PC-9 (cell line): ENCODE results near the gene PRKAG1. TPM values are rescaled to one million over a fixed set of nuclear protein-coding genes. Genes with fewer than 3 reads are reported as not detected.

Experiments used
- BruUV-seq: library from RNA; stranded (reverse); fragments of 400-500 nt; replicated peaks from 2 replicates; lab custom pipeline; 2021; lab: Mats Ljungman, UMichigan
- CTCF ChIA-PET: fragments of 300-600 bp; sonication (Branson Sonifier 250); formaldehyde crosslinking; loops from one replicate; lab custom pipeline; 2022; ENCODE audit warnings: antibody characterized with exemption; lab: Charles Lee
- POLR2A ChIA-PET: fragments of 300-600 bp; sonication (Branson Sonifier 250); formaldehyde crosslinking; loops from one replicate; lab custom pipeline; 2022; ENCODE audit warnings: antibody characterized with exemption; ENCODE audit not compliant: unreplicated experiment; lab: Charles Lee
- DNase-seq, 2 experiments: peaks; one replicate each; pipeline versions ENCODE4 v3.0.0 to v3.0.0-alpha.2; 2015 to 2022; ENCODE audit warnings: mixed read lengths in 1 of 2
- H2AFZ ChIP-seq: fragments of 200-600 bp; sonication (generic); 2 replicates; pipeline ENCODE4 v1.8.1; 2017; ENCODE audit warnings: antibody characterized with exemption
- H3F3A ChIP-seq: fragments of 200-600 bp; sonication (generic); 2 replicates; pipeline ENCODE4 v1.8.1; 2017; ENCODE audit warnings: antibody characterized with exemption, mild to moderate bottlenecking, low read depth; ENCODE audit not compliant: insufficient read depth
- H3K27ac ChIP-seq: fragments of 200-600 bp; sonication (generic); 2 replicates; pipeline ENCODE4 v1.6.1; 2016; ENCODE audit warnings: mixed run types
- H3K27me3 ChIP-seq: fragments of 200-600 bp; sonication (generic); 2 replicates; pipeline ENCODE4 v1.6.1; 2016; ENCODE audit warnings: low read depth, mixed run types; ENCODE audit not compliant: insufficient read depth
- H3K36me3 ChIP-seq: fragments of 200-600 bp; sonication (generic); 2 replicates; pipeline ENCODE4 v1.6.1; 2016; ENCODE audit warnings: low read depth, mixed run types
- H3K4me1 ChIP-seq: fragments of 200-600 bp; sonication (generic); replicated peaks from 2 replicates; pipeline ENCODE4 v1.6.1; 2016; ENCODE audit warnings: mixed run types; ENCODE audit not compliant: insufficient read depth
- H3K4me2 ChIP-seq: fragments of 200-600 bp; sonication (generic); 2 replicates; pipeline ENCODE4 v1.6.1; 2017; ENCODE audit warnings: mixed run types
- H3K4me3 ChIP-seq: fragments of 200-600 bp; sonication (generic); 2 replicates; pipeline ENCODE4 v1.6.1; 2016; ENCODE audit warnings: mixed run types
- H3K79me2 ChIP-seq: fragments of 200-600 bp; sonication (generic); 2 replicates; pipeline ENCODE4 v1.6.1; 2017; ENCODE audit warnings: low read depth, mixed run types
- H3K9me2 ChIP-seq: fragments of 200-600 bp; sonication (generic); 2 replicates; pipeline ENCODE4 v1.8.1; 2017; ENCODE audit warnings: mild to moderate bottlenecking; ENCODE audit not compliant: insufficient read depth
- H3K9me3 ChIP-seq: fragments of 200-600 bp; sonication (generic); 2 replicates; pipeline ENCODE4 v1.8.1; 2016; ENCODE audit warnings: low read depth; ENCODE audit not compliant: insufficient read depth
- H4K20me1 ChIP-seq: fragments of 200-600 bp; sonication (generic); 2 replicates; pipeline ENCODE4 v1.8.1; 2017; ENCODE audit not compliant: insufficient read depth
- CTCF ChIP-seq: fragments of 200-600 bp; sonication (generic); conservative IDR thresholded peaks from 2 replicates; pipeline ENCODE4 v1.6.1; 2017; ENCODE audit warnings: mixed run types, antibody characterized with exemption, mild to moderate bottlenecking, moderate library complexity
- EZH2 ChIP-seq: fragments of 200-600 bp; sonication (generic); IDR thresholded peaks from 2 replicates; pipeline ENCODE4 v1.8.0; 2017; ENCODE audit warnings: antibody characterized with exemption, low read depth
- intact Hi-C: fragments of 100-400 bp; cut with micrococcal nuclease; formaldehyde crosslinking; loops from one replicate; pipeline ENCODE4 v1.10.0; 2022; ENCODE audit not compliant: unreplicated experiment
- total RNA-seq: library from RNA; stranded (reverse); gene quantifications from 2 replicates; pipeline ENCODE4 v1.2.3, GENCODE V29; 2021

The PRKAG1 gene
- total RNA-seq, 1 experiment from 2014 or later: 53.6 TPM

- no peaks in the 10 kb centered on the region for H3K9me2 ChIP-seq
- H3K79me2 ChIP-seq: peaks cover 85% of the 10 kb centered on the region
- no peaks in the 10 kb centered on the region for H3K9me3 ChIP-seq
- peaks cover 77% of the 10 kb centered on the region for H4K20me1 ChIP-seq
- no peak overlapping the region for H3K4me2 ChIP-seq
- H3F3A ChIP-seq: peaks cover 33% of the 10 kb centered on the region
- intact Hi-C loops: no loop called here
- no peak for DNase-seq
- H3K27ac ChIP-seq: no peak overlapping the region
- ChIA-PET POLR2A (no interaction called here), CTCF (interaction anchor here (0.5 kb wide), 1 partner anchor 94 kb away, joined by 7 read pairs; no protein-coding TSS in a partner anchor)
- H3K4me3 ChIP-seq: no peak overlapping the region
- peaks cover 32% of the 10 kb centered on the region for H3K36me3 ChIP-seq
- BruUV-seq: no TSS peak
- H2AFZ ChIP-seq: no peak overlapping the region
- H3K27me3 ChIP-seq: no peaks in the 10 kb centered on the region
- TF ChIP-seq CTCF (no peak), EZH2 (no peak)
- peaks cover 30% of the 10 kb centered on the region for H3K4me1 ChIP-seq
Measured at GRCh38 chr12:48952691-48953090, 65.9 kb downstream of the PRKAG1 start.

Other genes starting within 250 kb of the PRKAG1 start
- gene ADCY6, start 229.7 kb downstream of the PRKAG1 start, total RNA-seq: 48.3 and 61.9 TPM in 2 replicates
- 35.4 TPM in 2 replicates for gene CACNB3, start 200.3 kb downstream of the PRKAG1 start, total RNA-seq
- gene DDX23, start 166.6 kb downstream of the PRKAG1 start, total RNA-seq: 91.4 and 108 TPM in 2 replicates
- gene RND1, start 152.9 kb downstream of the PRKAG1 start, total RNA-seq: 2.7 and 4.0 TPM in 2 replicates
- 23.5 and 25.5 TPM in 2 replicates for gene FKBP11, start 93.3 kb downstream of the PRKAG1 start, total RNA-seq
- gene ARF3, start 61.3 kb downstream of the PRKAG1 start, total RNA-seq: 200 and 205 TPM in 2 replicates
- 0.73 TPM in 1 of 2 replicates, not detected in the other for gene WNT10B, start 47.0 kb downstream of the PRKAG1 start, total RNA-seq
- gene WNT1, start 40.5 kb downstream of the PRKAG1 start, total RNA-seq: not detected in 2 replicates
- gene DDN, start 19.4 kb downstream of the PRKAG1 start, total RNA-seq: 0.10 and 0.17 TPM in 2 replicates
- 94.0 and 97.9 TPM in 2 replicates for gene KMT2D, start 42.0 kb upstream of the PRKAG1 start, total RNA-seq
- gene RHEBL1, start 51.2 kb upstream of the PRKAG1 start, total RNA-seq: 2.9 and 3.4 TPM in 2 replicates
- 0.13 and 0.28 TPM in 2 replicates for gene DHH, start 76.0 kb upstream of the PRKAG1 start, total RNA-seq
- gene LMBR1L, start 92.1 kb upstream of the PRKAG1 start, total RNA-seq: 53.9 and 63.3 TPM in 2 replicates
- 930 and 1,061 TPM in 2 replicates for gene TUBA1B, start 112.6 kb upstream of the PRKAG1 start, total RNA-seq
- 14.1 and 14.2 TPM in 2 replicates for gene TUBA1A, start 170.3 kb upstream of the PRKAG1 start, total RNA-seq
- gene TUBA1C, start 246.3 kb upstream of the PRKAG1 start, total RNA-seq: 449 and 490 TPM in 2 replicates